Measurements from ENCODE around the gene ZNF148.

DNA sequence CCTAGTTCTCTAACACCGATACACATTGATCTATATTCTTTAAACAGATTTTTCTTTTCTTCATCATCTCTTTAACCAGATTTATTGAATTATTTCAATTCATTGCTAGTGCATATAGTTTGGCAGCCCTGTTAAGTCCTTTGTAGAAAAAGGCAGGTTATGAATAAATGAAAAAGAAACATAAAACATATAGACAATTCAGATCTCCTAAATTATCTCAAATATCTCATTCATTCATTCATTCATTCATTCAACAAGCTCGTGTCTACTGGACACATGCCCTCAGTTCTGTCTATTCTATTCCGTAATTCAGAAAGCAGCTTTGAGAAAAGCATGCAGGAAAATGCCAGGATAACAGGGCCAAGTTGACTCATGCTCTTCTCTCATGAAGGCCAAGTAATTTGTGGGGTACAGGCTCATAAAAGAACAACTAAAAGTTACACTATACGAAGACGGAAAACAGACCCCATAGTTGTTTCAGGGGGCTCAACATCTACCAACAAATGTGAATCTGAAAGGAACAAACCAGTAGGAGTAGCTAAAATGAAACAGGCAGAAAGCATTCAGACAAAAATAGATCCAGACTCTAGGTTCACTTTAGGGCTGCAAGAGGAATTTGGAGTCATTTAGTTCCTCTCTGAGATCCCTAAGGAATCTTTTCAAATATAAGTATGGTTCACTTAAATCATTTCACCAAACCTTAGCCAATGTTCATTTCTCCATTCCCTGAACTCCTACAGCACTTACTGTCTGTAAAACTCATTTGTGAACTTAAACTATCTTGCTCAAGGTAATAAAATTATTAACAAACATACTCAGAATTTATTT is 7.5 kb downstream of the ZNF148 start:
- TF ChIP-seq, protein P1, sequence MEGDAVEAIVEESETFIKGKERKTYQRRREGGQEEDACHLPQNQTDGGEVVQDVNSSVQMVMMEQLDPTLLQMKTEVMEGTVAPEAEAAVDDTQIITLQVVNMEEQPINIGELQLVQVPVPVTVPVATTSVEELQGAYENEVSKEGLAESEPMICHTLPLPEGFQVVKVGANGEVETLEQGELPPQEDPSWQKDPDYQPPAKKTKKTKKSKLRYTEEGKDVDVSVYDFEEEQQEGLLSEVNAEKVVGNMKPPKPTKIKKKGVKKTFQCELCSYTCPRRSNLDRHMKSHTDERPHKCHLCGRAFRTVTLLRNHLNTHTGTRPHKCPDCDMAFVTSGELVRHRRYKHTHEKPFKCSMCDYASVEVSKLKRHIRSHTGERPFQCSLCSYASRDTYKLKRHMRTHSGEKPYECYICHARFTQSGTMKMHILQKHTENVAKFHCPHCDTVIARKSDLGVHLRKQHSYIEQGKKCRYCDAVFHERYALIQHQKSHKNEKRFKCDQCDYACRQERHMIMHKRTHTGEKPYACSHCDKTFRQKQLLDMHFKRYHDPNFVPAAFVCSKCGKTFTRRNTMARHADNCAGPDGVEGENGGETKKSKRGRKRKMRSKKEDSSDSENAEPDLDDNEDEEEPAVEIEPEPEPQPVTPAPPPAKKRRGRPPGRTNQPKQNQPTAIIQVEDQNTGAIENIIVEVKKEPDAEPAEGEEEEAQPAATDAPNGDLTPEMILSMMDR (IDR thresholded peaks at IDR 0.05; ENCODE audit: insufficient read depth, low read length) = no peak
- TF ChIP-seq GABPA (IDR thresholded peaks at IDR 0.05; ENCODE audit: low read depth) (no peak), POLR2AphosphoS5 (IDR thresholded peaks at IDR 0.05; ENCODE audit: low read depth) (no peak)
